Testis (tissue), 2 donors: ENCODE measurements around the gene IL36RN.

Experiments
- CTCF ChIP-seq, 3 experiments: fragments of 450-650 bp in 2 of 3; fragments of 200-600 bp in 1 of 3; sonication (generic) in 1 of 3; IDR thresholded peaks; one replicate each; pipeline ENCODE4 v1.5.1; 2016 to 2019; ENCODE audit warnings: antibody characterized with exemption in 3 of 3, mild to moderate bottlenecking in 2 of 3, moderate library complexity in 1 of 3
- POLR2A ChIP-seq: fragments of 450-650 bp; IDR thresholded peaks from one replicate; pipeline ENCODE4 v1.6.1; 2017; ENCODE audit warnings: antibody characterized with exemption, mild to moderate bottlenecking, moderate library complexity

DNA sequence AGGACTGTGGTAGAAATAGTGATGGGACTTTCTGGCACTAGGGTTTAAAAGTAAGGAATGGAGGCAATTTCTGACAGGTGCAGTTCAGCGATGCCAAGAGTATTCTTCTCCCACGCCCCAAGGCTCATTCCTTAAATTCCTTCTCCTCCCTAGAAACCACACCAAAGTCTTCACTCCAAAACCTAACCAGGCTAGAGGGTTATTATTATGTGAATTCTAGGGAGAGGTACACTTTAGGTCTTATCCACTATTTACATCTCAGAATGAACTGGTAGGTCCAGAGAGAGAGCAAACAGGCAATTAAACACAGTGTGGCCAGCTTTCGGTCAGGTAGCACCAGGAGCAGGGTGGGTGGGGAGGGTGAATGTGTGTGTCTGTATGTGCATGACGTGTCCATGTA is 20.1 kb downstream of the IL36RN start:
- TF ChIP-seq CTCF (IDR thresholded peaks at IDR 0.05) = no peak
- no peak for TF ChIP-seq POLR2A
